Adrenal gland (tissue), 12 donors: ENCODE data around the gene ZNF593OS. TPM values are rescaled to one million over a fixed set of nuclear protein-coding genes. Genes with fewer than 3 reads are reported as not detected.

Source experiments
- DNase-seq, 7 donors: peaks; one replicate each; pipeline ENCODE4 v3.0.0-alpha.2; 2019 to 2020
- H3K27ac ChIP-seq, 5 donors: fragments of 200-600 bp; sonication (generic) in 4 of 5; 1 replicate in 3 of 5; 2 replicates in 2 of 5; pipeline versions ENCODE4 v1.5.1 to v1.8.0; 2016 to 2020; ENCODE audit warnings: mild to moderate bottlenecking in 1 of 5
- H3K27me3 ChIP-seq: fragments of 200-600 bp; 2 replicates; pipeline ENCODE4 v1.8.0; 2021
- H3K36me3 ChIP-seq, 2 donors: fragments of 200-600 bp; replicated peaks in 1 of 2; 1 replicate in 1 of 2; 2 replicates in 1 of 2; pipeline versions ENCODE4 v1.5.1 to v1.8.0; 2018 to 2022
- H3K4me1 ChIP-seq, 2 donors: fragments of 200-600 bp; replicated peaks in 1 of 2; 1 replicate in 1 of 2; 2 replicates in 1 of 2; pipeline versions ENCODE4 v1.5.1 to v1.8.0; 2018 to 2021
- H3K4me3 ChIP-seq, 4 donors: fragments of 200-600 bp; sonication (generic) in 3 of 4; one replicate each; pipeline ENCODE4 v1.5.1; 2016 to 2018
- H3K9me3 ChIP-seq, 3 donors: fragments of 200-600 bp; sonication (generic) in 1 of 3; replicated peaks in 1 of 3; 1 replicate in 2 of 3; 2 replicates in 1 of 3; pipeline versions ENCODE4 v1.5.1 to v1.8.0; 2016 to 2021
- POLR2A ChIP-seq, 2 donors: fragments of 450-650 bp; IDR thresholded peaks; one replicate each; pipeline ENCODE4 v1.6.1; 2017; ENCODE audit warnings: antibody characterized with exemption in 2 of 2, mild to moderate bottlenecking in 2 of 2, moderate library complexity in 1 of 2
- WGBS, 4 donors: extraction: QIAGEN DNeasy Blood & Tissue Kit in 2 of 4; methylation state at CpG; one replicate each; pipeline versions ENCODE4 v1.1.5 to v1.1.7; 2013 to 2017; 5-methylcytosine and 5-hydroxymethylcytosine counted together
- intact Hi-C, 2 donors: fragments of 100-400 bp; cut with DNase I; formaldehyde crosslinking; loops; one replicate each; pipeline versions ENCODE4 v1.14.1 to v1.15.0; 2022 to 2023
- polyA plus RNA-seq, 3 donors: library from polyadenylated mRNA; stranded (reverse); fragments of 200-250 nt in 2 of 3; fragments of 350-450 nt in 1 of 3; fragmentation: Illumina TruSeq in 1 of 3; extraction: RNeasy Lipid Tissue Mini Kit (QIAGEN cat#74804) in 1 of 3; gene quantifications; one replicate each; pipeline ENCODE4 v1.2.3, GENCODE V29; 2013 to 2014
- total RNA-seq, 9 donors: library from RNA; depleted of rRNA in 4 of 9; stranded (reverse); fragments of >200 nt in 4 of 9; fragments of 120-200 nt in 1 of 9; fragmentation: NEBNext Ultra II Directional in 1 of 9; extraction: Animal tissue kit (Norgen Biotek cat#: 25700) in 1 of 9; gene quantifications; one replicate each; pipeline versions ENCODE4 v1.1.0 to v1.2.4, GENCODE V29; 2013 to 2023
- TF ChIP-seq, protein P1 (sequence below), 6 experiments: fragments of 450-650 bp in 4 of 6; fragments of 200-600 bp in 2 of 6; sonication (generic) in 1 of 6; IDR thresholded peaks; 1 replicate in 5 of 6; 2 replicates in 1 of 6; pipeline versions ENCODE4 v1.5.1 to v1.8.0; 2016 to 2021; ENCODE audit warnings: antibody characterized with exemption in 6 of 6, mild to moderate bottlenecking in 2 of 6, moderate library complexity in 1 of 6
- donor health status: healthy with polysubstance abuse.
- donor health status: Bipolar disorder and iron deficiency.
- donor health status: DM: yes; HTN: yes; CAD: no.
- donor health status: DM: no; HTN: no; CAD: no.
- donor health status: DM: no; HTN: no; CAD: no.
- donor health status: DM: yes; HTN: yes; CAD: no.

Gene ZNF593OS
- total and polyA plus RNA-seq, 12 donors: 0.18 to 0.88 TPM; not detected in 10

DNA sequence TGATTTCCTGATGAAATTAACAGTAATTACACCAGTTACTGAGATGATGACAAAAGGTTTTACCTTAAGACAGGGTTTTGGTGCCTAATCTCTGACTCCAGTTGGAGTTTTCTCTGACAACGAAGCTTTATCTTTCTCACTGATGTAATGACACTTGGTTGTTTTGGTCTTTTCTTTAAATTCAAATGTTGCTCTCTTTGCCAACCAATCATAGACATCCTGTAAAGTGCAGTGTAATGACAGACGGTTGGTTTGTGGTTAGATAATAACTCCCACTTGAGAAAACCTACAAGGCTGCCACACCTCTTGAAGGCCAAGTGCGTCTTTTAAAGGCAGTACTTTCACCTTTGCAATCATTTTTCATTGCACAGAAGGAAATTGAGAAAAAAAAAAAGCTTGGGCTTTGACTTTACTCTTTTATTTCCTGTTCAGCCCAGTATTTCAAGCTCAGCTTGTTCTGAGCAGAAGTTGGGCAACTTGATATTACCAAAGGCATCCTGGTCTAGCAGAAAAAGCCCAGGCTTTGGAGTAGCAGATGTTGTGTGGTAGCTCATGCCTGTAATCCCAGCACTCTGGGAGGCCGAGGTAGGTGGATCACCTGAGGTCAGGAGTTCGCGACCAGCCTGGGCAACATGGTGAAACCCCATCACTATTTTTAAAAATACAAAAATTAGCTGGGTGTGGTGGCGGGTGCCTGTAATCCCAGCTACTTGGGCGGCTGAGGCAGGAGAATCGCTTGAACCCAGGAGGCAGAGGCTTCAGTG, 45.1 kb downstream of the ZNF593OS start:
- TF ChIP-seq, protein P1, sequence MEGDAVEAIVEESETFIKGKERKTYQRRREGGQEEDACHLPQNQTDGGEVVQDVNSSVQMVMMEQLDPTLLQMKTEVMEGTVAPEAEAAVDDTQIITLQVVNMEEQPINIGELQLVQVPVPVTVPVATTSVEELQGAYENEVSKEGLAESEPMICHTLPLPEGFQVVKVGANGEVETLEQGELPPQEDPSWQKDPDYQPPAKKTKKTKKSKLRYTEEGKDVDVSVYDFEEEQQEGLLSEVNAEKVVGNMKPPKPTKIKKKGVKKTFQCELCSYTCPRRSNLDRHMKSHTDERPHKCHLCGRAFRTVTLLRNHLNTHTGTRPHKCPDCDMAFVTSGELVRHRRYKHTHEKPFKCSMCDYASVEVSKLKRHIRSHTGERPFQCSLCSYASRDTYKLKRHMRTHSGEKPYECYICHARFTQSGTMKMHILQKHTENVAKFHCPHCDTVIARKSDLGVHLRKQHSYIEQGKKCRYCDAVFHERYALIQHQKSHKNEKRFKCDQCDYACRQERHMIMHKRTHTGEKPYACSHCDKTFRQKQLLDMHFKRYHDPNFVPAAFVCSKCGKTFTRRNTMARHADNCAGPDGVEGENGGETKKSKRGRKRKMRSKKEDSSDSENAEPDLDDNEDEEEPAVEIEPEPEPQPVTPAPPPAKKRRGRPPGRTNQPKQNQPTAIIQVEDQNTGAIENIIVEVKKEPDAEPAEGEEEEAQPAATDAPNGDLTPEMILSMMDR (IDR thresholded peaks at IDR 0.05): no peak
- TF ChIP-seq POLR2A (IDR thresholded peaks at IDR 0.05): no peak
- peak overlapping the region in 3 of 5 donors; percentile 6 to 48 (median 45) for H3K27ac ChIP-seq
- H3K27me3 ChIP-seq: no peaks in the 10 kb centered on the region
- peak in 1 of 7 donors; percentile 27 for DNase-seq
- H3K4me3 ChIP-seq: no peak overlapping the region
- intact Hi-C loops: no loop called here
- H3K4me1 ChIP-seq: peaks cover 0 to 25% of the 10 kb centered on the region in 2 donors
- no peaks in the 10 kb centered on the region for H3K36me3 ChIP-seq
- 65 to 74% (median 71%) methylated on average over 6 to 9 of the region's 9 CpGs for WGBS, 4 donors
- no peaks in the 10 kb centered on the region for H3K9me3 ChIP-seq

DNA sequence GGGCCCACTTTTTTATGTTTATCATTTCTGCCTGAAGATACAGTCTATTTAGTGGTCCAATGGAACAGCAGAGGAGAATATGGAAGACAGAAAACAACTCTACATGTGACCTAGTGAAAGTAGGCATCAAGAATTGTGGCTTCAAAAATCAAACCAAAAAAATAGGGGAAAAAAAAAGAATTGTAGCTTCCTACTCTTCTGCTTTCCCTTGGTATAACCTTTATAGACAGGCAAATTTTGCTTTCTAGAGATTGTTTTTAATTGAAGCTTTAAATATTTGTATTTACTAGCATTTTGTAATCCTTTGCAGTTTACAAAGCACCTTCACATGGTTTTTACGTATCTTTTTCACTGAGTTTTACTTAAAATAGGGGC, 45.7 kb downstream of the ZNF593OS start:
- Histone ChIP-seq H3K4me1 (peaks cover 0 to 25% of the 10 kb centered on the region in 2 donors), H3K27me3 (no peaks in the 10 kb centered on the region), H3K36me3 (no peaks in the 10 kb centered on the region), H3K27ac (peak overlapping the region in 2 of 5 donors; percentile 6 to 19), H3K9me3 (no peaks in the 10 kb centered on the region), H3K4me3 (no peak overlapping the region)
- TF ChIP-seq, protein P1 (IDR thresholded peaks at IDR 0.05): no peak
- no peak for TF ChIP-seq POLR2A (IDR thresholded peaks at IDR 0.05)
- intact Hi-C loops: no loop called here
- WGBS, 4 donors: 59 to 74% (median 65%) methylated on average over 1 of the region's 1 CpG
- no peak for DNase-seq

DNA sequence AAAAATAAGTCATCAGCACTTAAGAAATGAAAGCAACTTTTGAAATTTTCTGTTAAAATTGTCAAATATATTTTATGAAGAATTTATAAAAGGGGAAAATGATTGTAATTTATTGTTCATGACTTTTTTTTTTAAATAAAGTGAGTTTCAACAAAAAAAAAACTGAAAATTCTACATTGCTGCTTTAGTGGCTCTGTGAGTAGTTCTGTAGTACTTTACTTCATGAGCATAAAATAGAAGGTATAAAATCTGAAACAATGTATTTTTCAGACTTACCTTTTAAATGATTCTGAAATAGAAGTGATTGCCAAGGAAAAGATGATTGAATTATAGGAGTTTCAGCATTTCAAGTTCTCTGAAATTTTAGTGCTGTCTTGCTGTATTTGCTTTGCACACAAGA, 46.2 kb downstream of the ZNF593OS start:
- Histone ChIP-seq H3K27me3 (no peaks in the 10 kb centered on the region), H3K36me3 (no peaks in the 10 kb centered on the region), H3K27ac (no peak overlapping the region), H3K9me3 (no peaks in the 10 kb centered on the region), H3K4me1 (peaks cover 0 to 25% of the 10 kb centered on the region in 2 donors), H3K4me3 (no peak overlapping the region)
- TF ChIP-seq, protein P1 (IDR thresholded peaks at IDR 0.05): no peak
- TF ChIP-seq POLR2A (IDR thresholded peaks at IDR 0.05): no peak
- no peak for DNase-seq
- intact Hi-C loops: no loop called here

DNA sequence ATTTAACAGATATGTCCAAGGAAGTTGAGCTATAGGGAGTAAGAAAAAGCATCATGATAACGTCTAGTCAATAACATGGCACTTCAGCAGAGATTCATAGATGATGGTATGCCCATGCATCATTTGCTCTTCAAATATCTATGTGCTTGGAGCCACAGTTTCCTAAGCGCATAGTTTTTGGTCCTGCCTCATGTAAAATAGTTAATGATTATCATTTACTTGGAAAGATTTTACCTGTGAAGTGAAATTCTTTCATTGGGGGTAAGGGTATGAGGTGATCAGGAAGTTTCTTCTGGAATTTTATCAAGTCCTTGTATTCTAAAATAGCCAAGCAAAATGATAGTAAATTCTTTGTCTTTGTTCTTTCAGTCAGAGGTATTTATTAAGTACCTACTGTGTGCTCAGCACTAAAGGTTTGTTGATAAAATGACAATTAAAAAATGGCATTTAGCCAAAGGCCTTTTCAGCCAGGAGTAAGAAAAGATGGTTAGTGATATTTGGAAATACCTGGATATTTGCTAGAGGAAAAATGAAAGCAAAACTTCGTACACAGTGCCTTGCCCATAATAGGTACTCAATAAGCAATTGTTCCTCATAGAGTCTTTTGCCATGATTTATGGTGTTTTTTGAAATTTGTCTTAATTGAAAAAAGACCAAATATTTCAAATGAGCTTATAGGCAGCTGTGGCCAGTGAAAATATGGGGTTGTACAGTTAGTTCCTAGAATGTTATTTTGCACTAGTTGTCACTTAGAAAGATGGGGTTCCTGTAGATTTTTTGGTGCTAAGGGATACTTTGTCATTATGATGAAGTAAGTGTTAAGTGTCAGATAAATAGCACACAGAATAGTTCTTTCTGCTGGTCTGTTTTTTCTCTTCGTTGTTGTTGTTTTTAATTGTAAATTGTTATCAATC, 47.0 kb downstream of the ZNF593OS start:
- TF ChIP-seq, protein P1 (IDR thresholded peaks at IDR 0.05): no peak
- TF ChIP-seq POLR2A (IDR thresholded peaks at IDR 0.05): no peak
- Histone ChIP-seq H3K27ac (no peak overlapping the region), H3K4me1 (peaks cover 0 to 25% of the 10 kb centered on the region in 2 donors), H3K27me3 (no peaks in the 10 kb centered on the region), H3K9me3 (no peaks in the 10 kb centered on the region), H3K4me3 (no peak overlapping the region), H3K36me3 (no peaks in the 10 kb centered on the region)
- 85 to 88% (median 86%) methylated on average over 4 of the region's 4 CpGs for WGBS, 4 donors
- intact Hi-C loops: no loop called here
- no peak for DNase-seq
